HT1080 (cell line): ENCODE results near the gene CXCL13. TPM values are rescaled to one million over a fixed set of nuclear protein-coding genes. Genes with fewer than 3 reads are reported as not detected.
A peak's percentile ranks its signal among the peaks of the same experiment; 100 is the strongest.
"Not testable (repeated sequence)": the region's sequence is repeated elsewhere in the genome, so short reads cannot be mapped to it uniquely, and the experiment has no call there.

Experiments
- DNase-seq: peaks from one replicate; pipeline ENCODE4 v3.0.0-alpha.2; 2015; ENCODE audit warnings: low read depth
- total RNA-seq: library from RNA; depleted of rRNA; stranded (reverse); fragments of >200 nt; shearing (Covaris generic); gene quantifications from 2 replicates; pipeline ENCODE4 v1.2.3, GENCODE V29; 2014

Gene CXCL13
- total RNA-seq, 1 experiment from 2014 or later = not detected

DNA sequence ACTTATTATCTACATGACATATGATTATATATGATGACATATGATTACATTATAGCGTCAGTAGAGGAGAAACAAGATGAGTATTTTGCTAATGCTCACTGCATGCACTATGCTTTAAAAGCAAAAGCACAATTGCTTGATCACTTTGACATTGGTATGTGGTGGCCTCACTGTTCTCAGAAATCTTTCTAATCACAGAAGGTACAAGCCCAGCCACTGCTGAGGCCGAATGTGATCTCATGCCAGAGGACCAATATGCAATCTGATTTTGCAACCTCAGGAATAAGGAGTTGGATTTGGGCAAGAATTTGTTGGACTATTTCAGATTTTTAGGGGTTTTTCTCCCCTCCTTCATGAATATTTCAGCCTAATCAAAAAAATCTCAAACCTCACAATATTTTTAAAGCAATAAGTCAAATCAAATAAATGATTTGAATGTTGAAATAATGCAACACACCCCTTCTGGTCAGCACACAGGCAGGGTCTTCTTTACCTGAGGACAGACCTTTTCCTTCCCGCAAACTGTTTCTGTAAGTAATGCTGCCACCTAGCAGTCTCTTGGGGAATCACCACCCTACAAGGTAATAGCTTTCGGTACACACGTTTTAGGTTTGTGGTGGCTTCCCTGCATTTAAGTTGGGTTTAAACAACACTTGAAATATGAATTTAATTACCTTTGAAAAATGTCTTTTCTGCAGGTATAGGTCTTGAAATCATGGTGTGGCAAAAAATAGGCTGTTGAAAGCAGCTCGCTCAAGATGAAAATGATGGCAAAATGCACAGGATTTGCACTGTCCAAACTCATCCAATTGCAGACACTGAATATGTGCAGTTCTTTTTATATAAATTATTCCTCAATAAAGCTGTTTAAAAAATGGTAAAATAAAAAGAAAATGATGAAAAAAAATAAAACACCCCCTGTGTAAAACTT lies 4.8 kb upstream of the CXCL13 start:
- peak; percentile 25 for DNase-seq

DNA sequence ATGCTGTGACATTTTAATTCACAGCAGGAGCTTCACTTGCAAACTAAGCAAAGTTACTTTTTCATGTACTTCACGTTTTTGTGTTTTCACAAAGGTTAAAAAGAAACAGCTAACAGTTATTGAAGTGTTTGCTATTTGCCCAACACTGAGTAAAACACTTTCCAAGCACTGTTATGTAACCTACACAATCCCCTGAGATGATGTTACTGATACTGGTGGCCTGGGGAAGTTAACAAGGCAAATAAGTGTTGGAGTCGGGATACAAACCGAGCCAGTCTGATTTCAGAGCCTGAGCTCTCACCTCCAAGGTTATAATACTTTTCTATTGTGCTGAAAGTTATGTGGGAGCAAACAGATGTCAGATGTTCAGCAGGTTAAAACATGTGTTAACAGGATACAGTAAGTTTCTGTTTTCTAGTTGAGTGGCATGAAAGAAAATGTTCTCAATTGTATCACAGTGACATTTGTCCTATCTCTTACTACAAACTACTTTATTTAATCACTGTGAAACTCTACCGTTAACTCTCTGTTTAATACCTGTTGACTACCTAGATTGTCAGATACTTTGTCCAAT lies 3.9 kb upstream of the CXCL13 start:
- DNase-seq = no peak

DNA sequence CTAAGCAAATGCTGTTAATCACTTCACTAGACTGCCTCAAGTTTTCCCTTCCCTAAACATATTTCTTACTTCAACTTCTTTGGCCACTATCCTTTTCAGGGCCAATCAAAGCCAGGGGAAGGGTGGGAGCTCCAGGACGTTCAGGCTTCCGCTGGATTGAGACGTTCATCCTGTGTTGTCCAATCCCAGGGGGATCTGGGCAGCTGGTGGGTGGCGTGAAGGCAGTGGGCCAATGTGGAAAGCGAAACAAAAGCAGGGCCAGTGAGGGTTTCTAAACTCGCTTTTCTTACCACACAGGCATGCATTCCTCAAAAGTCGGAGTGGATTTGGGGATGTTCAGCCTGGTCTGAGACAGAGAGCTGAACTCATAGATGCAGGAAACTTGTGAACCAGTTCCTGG lies 7.6 kb downstream of the CXCL13 start:
- DNase-seq = no peak

DNA sequence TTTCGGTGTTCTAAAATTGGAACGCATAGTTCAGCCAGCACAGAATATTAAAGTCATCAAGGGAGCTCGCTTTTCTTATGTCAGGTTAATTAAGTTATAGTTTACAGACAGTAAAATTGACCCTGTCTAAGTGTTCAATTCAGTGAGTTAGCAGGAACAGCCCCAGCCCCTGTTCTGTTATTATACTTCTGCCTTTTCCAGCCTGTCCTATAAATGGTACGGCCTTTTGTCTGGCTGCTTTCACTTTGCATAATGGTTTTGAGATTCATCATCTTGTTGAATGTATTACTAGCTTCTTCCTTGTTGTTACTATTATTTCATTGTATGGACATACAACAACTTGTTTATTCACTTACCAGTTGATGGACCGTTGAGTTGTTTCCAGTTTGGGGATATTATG lies 9.5 kb downstream of the CXCL13 start:
- DNase-seq = no peak

DNA sequence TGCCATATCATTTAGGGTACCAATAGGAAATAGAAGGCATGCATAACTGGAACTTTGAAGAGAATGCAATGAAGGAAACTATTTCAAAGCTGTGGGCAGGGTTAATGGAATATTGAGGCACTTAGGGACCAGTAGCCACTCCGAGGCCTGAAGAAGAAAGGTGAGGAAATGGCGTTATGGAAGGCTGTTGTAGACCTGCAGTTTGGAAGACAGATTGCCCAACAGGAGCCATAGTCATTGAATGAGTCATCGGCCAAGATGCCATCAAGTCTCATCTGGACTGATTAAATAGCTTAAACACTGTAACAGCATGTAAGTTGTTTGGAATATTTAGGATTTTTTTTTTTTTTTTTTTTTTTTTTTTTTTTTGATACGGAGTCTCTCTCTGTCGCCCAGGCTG lies 11.6 kb downstream of the CXCL13 start:
- DNase-seq = peak; percentile 66

DNA sequence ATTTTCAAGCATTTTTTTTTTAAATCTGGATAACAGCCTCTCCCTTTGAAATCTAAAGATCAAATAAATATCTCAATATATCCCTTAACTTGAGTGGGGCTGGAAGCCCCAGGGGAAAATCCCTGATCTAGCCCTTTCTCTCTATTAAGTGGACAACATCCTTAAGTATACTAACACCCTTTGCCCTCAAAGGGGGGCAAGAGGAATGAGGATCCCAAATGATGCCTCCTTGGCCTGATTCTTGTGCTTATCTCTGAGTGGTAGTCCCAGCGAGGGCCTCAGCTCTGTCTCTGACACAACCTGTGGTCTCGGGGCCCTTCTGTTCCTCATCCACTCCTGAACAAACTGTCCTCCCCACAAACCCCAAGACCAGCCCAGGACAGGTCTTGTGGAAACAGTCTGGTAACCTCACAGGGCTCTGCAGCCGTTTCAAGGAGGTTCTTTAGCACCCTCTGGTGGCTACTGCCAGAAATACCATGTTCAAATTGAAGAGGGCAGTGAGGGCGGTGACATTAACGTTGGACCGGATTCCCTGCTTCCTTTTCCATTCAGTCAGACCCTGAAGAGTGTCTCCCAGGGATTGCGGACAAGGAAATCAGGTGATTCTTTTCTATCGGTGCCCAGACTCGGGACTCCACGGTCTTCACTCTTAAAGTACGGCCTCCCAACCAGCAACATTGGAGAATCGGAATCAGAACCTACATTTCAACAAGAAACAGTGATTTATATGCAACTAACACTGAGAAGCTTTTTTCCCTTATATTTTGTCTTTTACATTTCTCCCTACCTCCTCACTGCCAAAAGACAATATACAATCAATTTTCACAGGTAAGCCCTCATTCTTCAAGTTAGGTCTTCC lies 13.0 kb downstream of the CXCL13 start:
- DNase-seq = peak; percentile 81

DNA sequence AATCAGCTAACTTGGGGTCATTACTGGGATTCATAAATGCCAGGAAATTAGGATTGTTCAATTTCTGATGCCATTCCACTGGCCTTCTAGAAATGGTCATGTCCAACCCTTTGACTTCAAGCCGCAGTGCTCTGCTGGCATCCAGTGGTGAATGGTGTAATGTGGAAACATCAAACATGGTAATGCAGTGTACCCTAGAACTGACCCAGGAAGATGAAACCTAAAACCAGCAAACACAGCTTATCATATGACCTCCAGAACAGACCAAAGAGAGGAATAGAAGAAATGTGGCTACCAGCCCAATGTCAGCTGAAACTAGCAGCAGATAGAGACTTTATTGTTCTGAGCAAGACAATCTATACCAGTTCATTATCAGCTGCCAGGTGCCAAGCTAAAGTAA lies 13.8 kb downstream of the CXCL13 start:
- no peak for DNase-seq

DNA sequence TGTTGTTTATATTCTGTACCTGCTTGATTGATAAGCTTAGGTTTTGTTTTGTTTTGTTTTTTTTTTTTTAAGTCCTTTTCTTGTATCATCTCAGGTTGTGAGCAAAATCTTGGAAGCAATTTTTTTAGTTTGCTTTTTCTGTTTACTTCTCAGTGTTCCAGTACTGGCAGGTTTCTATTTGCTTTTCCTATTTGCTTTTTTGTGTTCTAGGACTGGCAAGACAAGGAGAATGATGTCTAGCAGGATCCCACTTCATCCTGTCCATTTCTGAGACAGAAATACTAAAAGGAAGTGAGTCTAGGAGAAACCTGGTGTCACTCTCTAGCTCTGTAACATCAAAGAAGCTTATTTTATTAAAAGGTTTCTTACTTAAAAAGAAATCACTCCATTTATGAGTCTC lies 15.6 kb downstream of the CXCL13 start:
- DNase-seq = no peak

DNA sequence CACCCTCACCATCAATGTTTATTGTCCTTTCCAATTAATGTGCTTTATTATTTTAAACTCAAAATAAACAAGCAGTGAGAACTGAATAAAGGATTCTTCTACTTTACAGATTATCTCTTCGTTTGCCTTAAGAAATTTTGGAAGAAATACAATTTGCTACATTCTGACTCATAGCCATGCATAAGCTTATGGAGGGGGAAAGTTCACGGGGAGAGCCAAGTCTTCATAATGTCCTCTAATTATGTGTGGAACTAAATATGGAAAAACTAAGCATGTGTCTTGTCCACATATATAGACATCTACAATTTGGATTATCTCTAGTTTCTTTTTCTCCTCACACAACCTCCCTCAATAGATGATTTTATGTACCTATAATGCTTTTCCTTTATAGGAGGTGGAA lies 17.5 kb downstream of the CXCL13 start:
- no peak for DNase-seq

DNA sequence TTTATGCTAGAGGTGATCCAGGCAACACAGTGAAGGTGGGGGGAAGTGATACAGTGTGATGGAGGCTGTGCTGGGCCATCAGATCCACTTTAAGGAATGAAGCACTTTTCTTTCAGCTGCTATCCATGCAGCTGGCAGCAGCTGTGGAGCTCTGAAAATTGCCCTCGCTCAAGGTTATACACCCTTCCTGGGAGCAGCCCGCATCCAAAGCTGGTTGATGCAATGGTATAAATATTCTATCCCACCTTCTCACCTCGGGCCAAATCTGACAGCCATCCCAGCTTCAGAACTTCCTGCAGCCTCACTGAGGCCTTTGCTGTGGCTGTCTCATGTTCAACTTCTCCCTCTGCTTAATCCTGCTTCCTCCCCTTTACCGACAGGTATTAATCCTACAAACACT lies 18.6 kb downstream of the CXCL13 start:
- no peak for DNase-seq

DNA sequence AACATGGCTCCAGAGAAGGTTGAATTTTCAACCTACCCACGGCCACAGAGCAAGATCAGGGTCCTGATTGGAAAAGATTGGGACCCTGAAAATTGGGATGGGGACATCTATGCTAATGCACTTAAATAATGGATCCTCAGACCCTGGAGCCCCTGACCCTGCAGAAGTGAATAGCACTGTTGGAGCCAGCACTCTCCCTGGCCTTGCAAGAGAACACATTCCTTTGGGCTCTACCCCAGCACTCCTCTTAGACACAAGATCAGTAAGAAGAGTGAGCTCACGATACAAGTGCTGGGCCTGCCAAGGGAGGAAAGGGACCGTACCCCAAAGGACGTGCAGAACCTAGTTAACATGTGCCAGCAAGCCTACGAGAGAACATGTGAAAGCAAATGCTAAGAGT lies 19.9 kb downstream of the CXCL13 start:
- no peak for DNase-seq

DNA sequence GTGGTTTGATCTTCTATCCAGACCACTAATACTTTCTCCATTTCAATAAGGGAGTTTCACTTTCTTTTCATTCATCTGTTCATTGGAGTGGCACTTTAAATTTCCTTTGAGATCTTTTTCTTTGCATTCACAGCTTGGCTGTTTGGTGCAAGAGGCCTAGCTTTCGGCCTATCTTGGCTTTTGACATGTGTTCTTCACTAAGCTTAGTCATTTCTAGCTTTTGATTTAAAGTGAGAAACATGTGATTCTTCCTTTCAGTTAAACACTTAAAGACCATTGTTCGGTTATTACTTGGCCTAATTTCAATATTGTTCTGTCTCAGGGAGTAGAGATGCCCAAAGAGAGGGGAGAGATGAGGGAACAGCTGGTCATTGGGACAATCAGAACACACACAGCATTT lies 24.3 kb downstream of the CXCL13 start:
- no peak for DNase-seq

DNA sequence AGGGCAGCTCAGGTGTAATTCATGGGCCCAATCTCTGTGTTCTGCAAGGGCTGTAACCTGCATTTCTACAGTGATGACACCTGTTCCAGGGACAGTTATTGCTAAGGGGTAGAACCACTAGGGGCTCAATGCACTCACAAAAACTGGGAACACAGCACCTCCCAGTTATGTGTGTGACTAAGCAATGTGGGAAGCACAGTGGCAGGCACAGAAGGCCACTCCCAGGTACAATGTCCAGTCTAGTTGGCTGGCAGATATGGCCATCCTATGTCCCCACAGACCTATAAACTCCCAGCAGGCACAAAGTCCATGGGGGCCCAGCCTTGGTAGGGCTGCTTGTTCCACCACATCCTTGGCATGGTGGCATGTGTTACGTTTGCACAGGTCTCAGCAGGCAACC lies 25.7 kb downstream of the CXCL13 start:
- DNase-seq = no peak

DNA sequence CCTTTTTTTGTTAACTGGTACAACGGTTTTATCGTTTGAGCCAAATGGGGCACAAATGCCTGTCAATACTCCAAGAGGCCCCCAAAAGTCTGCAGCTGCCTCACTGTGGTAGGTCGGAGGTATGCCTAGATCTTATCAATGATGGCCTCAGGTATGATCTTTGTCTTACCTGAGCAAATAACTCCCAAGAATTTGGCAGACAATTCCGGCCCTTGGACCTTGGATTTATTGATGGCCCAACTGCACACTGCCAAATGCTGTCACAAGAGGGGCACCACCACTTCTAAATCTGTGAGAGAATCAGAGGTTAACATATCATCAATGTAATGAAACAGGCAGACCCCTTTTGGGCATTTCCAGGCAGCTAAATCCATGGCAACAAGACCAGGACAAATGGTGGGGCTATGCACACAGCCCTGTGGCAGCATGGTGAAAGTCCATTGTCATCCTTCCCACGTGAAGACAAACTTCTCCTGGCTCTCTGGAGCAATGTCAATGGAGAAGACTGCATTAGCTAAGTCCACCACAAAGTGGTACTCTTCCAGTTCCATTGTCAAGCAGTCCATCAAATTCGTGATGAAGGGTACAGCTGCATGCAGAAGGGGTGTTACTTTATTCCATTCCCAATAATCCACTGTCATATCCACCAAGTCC lies 28.6 kb downstream of the CXCL13 start:
- DNase-seq = no peak

DNA sequence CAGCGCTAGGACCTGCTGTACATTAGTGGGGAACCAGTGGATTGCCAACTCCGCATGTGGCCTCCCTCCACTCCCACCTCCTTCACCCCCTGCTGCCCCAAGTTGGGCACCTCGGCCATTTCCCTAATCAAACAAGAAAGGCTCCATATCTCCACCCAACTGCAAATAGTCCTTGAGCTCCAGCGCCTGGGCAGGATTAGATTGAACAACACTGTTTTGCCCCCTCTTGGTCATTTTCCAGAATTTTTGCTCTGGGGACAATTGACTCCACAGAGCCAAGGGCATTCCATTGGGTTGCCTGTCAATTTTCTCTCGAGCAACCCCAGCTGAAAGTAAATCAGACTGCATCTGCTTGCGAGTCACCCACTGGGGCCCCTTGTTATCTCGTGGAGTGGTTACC lies 29.6 kb downstream of the CXCL13 start:
- DNase-seq = no peak

DNA sequence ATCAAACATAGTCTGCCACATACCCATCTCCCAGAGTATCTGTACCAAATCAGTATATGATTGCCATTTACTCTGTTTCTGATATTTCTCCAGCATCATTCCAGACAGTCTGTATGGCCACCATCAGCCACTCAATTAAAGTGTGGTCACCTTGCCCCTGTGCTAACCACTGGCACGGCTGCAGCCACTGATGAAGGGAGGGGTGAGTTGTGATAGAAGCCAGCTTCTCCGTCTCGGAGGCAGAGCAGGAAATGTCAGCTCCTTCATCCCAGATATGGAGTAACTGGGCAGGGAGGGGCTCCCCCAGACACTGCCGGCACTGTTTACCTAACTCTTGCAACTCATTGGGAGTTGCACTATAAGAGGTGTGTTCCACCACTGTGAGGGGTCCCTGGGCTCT lies 30.3 kb downstream of the CXCL13 start:
- no peak for DNase-seq

DNA sequence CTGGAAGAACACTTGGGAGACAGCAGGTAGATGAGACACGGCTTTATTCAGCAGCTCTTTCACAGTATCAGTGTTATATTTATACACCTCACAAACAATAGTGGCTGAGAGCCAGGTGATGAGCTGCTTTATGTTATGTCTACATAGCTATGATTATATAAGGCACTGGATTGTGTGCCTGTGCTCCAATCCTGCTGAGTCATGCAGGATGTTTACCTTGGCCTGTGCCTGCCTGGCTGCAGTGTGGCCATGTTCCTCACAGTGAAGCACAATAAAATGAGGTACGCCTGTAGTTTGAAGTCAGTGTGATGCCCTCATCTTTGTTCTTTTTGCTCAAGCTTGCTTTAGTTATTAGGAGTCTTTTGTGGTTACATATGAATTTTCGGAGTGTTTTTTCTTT lies 31.3 kb downstream of the CXCL13 start:
- peak; percentile 94 for DNase-seq

DNA sequence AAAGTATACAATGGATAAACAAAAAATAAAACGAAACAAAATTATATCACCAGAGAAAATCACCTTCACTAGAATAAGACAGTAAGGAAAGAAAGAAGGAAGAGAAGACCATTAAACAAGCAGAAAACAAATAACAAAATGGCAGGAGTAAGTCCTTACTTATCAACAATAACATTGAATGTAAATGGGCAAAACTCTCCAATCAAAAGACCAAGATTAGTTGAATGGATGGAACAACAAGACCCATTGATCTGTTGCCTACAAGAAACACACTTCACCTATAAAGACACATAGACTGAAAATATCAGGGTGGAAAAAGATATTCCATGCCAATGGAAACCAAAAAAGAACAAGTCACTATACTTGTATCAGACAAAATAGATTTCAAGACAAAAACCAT lies 38.4 kb downstream of the CXCL13 start:
- DNase-seq = not testable (repeated sequence)

DNA sequence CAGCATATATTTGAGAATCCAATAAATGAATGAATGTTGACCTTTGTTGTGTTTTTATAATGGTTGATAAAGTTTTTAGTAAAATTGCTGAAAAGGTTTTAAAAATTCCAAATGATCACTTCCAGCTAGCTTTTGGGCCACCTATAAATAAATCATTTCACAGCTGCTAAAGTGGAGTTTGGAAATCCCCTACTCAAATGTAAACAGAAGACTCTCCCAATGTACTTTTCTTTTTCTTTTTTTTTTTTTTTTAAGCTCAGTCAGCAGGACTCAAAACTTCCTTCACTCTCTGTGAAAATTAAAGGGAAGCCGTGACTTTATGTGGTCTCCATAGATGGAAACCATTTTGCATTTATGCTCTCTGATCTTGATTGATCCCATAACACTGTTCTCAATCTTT lies 45.2 kb downstream of the CXCL13 start:
- no peak for DNase-seq

DNA sequence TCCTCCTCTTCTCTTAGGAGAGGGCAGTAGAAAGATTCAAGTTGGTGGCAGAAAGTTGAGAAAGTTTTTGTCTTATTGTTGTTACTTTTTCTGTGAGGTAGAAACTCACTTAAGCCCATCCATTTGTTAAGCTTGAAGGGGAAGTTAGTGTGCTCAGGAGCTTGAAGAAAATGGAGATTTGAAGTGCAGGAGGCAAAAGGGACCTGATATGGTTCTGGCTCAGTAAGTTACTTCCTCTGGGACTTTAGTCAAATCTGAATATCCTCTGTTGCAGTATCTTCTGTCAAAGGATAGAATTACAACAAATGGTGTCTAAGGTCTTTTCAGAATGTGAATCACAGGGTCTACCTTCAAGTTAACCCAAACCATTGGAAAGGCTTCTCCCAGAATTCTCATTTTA lies 46.2 kb downstream of the CXCL13 start:
- DNase-seq = no peak

DNA sequence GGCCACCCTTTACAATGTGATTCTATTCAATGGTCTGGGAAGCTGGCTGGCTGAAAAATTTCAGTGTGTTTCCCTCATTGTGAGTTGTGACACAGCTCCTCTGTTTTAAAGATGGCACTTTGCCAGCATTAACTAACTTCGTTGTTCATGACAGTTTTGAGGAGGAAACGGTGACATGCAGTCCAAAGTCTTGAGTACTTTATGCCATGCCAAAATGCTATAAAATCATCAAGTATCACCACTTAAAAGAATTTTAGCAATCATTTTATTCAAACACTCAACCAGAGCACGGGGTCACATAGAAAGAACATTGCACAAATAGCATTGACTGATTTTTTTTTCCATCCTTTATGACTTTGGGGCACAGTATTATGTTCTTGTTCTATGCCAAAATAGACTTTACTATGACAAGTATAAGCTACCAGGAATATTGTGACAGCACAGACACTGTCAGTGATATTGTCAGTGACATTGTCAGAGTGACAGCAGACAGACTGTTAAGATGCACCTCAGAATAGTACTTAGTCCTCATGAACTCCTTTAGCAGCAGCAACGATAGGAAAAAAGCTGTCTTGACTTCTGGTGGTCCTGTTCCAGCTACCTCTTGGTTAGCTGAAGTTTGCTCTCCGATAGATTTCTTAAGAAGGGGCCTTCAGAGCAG lies 46.7 kb downstream of the CXCL13 start:
- DNase-seq = no peak
